Lower leg skin (tissue), 3 donors: ENCODE data around the gene SPIRE1.

Source experiments
- CTCF ChIP-seq, 3 donors: fragments of 450-650 bp; IDR thresholded peaks; one replicate each; pipeline ENCODE4 v1.5.1; 2016; ENCODE audit warnings: antibody characterized with exemption in 3 of 3, mild to moderate bottlenecking in 3 of 3, moderate library complexity in 2 of 3
- POLR2A ChIP-seq, 2 donors: fragments of 450-650 bp; IDR thresholded peaks; one replicate each; pipeline ENCODE4 v1.6.1; 2016 to 2017; ENCODE audit warnings: antibody characterized with exemption in 2 of 2, mild to moderate bottlenecking in 1 of 2, moderate library complexity in 1 of 2

DNA sequence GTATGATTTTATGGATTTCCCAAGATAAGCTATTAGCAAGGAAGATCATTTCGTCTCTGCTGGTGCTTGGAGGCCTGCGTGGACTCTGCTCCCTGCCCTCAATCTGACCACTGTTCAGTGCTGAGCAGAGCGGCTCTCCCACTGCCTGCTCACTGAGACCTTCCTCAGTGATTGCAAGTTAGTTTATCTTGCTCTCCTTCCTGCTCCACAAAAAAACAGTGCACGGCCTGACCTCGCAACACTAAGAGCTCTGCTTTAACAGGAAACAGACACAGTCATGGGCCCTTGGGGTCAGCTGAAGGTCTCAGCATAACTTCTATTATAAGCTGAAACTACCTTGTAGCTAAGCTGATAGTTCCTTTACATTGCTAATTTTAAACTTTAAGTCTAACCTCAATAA is 197.0 kb downstream of the SPIRE1 start:
- no peak for TF ChIP-seq CTCF (IDR thresholded peaks at IDR 0.05)
- no peak for TF ChIP-seq POLR2A (IDR thresholded peaks at IDR 0.05)
